GM18867 (cell line): ENCODE measurements around the gene CAPZB.
A peak's percentile ranks its signal among the peaks of the same experiment; 100 is the strongest.

Experiments used
- ATAC-seq: cut with Tn5 transposase; IDR thresholded peaks from one replicate; pipeline ENCODE4 v1.9.1; 2021; ENCODE audit warnings: mild to moderate bottlenecking, moderate library complexity; ENCODE audit not compliant: unreplicated experiment

CAPZB gene

GRCh38 chr1:19409477-19410341 is 75.6 kb downstream of the CAPZB start:
- no peak for ATAC-seq

GRCh38 chr1:19407494-19408096 is 77.7 kb downstream of the CAPZB start:
- ATAC-seq = no peak

- no peak for ATAC-seq
Measured at GRCh38 chr1:19406680-19407079, 78.7 kb downstream of the CAPZB start.

- ATAC-seq = no peak
Measured at GRCh38 chr1:19405761-19406487, 79.4 kb downstream of the CAPZB start.

- ATAC-seq = no peak
Measured at GRCh38 chr1:19405195-19405760, 80.1 kb downstream of the CAPZB start.

GRCh38 chr1:19404748-19405147 is 80.6 kb downstream of the CAPZB start:
- ATAC-seq = no peak

GRCh38 chr1:19403256-19403655 is 82.1 kb downstream of the CAPZB start:
- ATAC-seq = no peak

- ATAC-seq = no peak
Measured at GRCh38 chr1:19402031-19402813, 83.1 kb downstream of the CAPZB start.

- ATAC-seq = no peak
Measured at GRCh38 chr1:19401535-19401889, 83.8 kb downstream of the CAPZB start.

- ATAC-seq = no peak
Measured at GRCh38 chr1:19400875-19401534, 84.3 kb downstream of the CAPZB start.

GRCh38 chr1:19400192-19400611 is 85.1 kb downstream of the CAPZB start:
- ATAC-seq = no peak

GRCh38 chr1:19398309-19398760 is 87.0 kb downstream of the CAPZB start:
- no peak for ATAC-seq

GRCh38 chr1:19397217-19397945 is 88.0 kb downstream of the CAPZB start:
- no peak for ATAC-seq

GRCh38 chr1:19396280-19396679 is 89.1 kb downstream of the CAPZB start:
- no peak for ATAC-seq

- no peak for ATAC-seq
Measured at GRCh38 chr1:19395678-19396192, 89.6 kb downstream of the CAPZB start.

- no peak for ATAC-seq
Measured at GRCh38 chr1:19393046-19393445, 92.3 kb downstream of the CAPZB start.

GRCh38 chr1:19392221-19392620 is 93.1 kb downstream of the CAPZB start:
- ATAC-seq = no peak

- ATAC-seq = no peak
Measured at GRCh38 chr1:19391596-19391981, 93.8 kb downstream of the CAPZB start.

- ATAC-seq = peak; percentile 59
Measured at GRCh38 chr1:19390901-19391595, 94.3 kb downstream of the CAPZB start.
